MM.1S (cell line): ENCODE results near the gene APOBEC4.

Source experiments
- DNase-seq: peaks from one replicate; pipeline ENCODE4 v3.0.0-alpha.2; 2015
- H2AFZ ChIP-seq: fragments of 300-600 bp; sonication (generic); 2 replicates; pipeline ENCODE4 v1.6.0; 2016; ENCODE audit warnings: antibody characterized with exemption, low read length
- H3F3A ChIP-seq: fragments of 300-600 bp; sonication (generic); 2 replicates; pipeline ENCODE4 v1.6.1; 2016; ENCODE audit warnings: mild to moderate bottlenecking, antibody characterized with exemption, low read length, moderate library complexity, mixed read lengths; ENCODE audit not compliant: insufficient read depth
- H3K27ac ChIP-seq: fragments of 300-600 bp; sonication (generic); 2 replicates; pipeline ENCODE4 v1.5.1; 2016; ENCODE audit warnings: mild to moderate bottlenecking, low read length
- H3K27me3 ChIP-seq: fragments of 300-600 bp; sonication (generic); replicated peaks from 2 replicates; pipeline ENCODE4 v1.6.0; 2016; ENCODE audit warnings: low read length; ENCODE audit not compliant: insufficient read depth
- H3K36me3 ChIP-seq: fragments of 300-600 bp; sonication (generic); replicated peaks from 2 replicates; pipeline ENCODE4 v1.6.1; 2016; ENCODE audit warnings: mild to moderate bottlenecking, low read length, mixed read lengths; ENCODE audit not compliant: insufficient read depth
- H3K4me1 ChIP-seq: fragments of 300-600 bp; sonication (generic); 2 replicates; pipeline ENCODE4 v1.6.1; 2016; ENCODE audit warnings: low read length, mixed read lengths
- H3K4me2 ChIP-seq: fragments of 300-600 bp; sonication (generic); 2 replicates; pipeline ENCODE4 v1.6.0; 2016; ENCODE audit warnings: low read depth, low read length
- H3K4me3 ChIP-seq: fragments of 300-600 bp; sonication (generic); 2 replicates; pipeline ENCODE4 v1.5.1; 2016; ENCODE audit warnings: low read length, mixed read lengths
- H3K79me2 ChIP-seq: fragments of 300-600 bp; sonication (generic); 2 replicates; pipeline ENCODE4 v1.6.1; 2016; ENCODE audit warnings: mixed run types, low read length, mixed read lengths
- H3K9ac ChIP-seq: fragments of 300-600 bp; sonication (generic); 2 replicates; pipeline ENCODE4 v1.6.1; 2016; ENCODE audit warnings: low read length, mixed read lengths
- H3K9me2 ChIP-seq: fragments of 300-600 bp; sonication (generic); replicated peaks from 2 replicates; pipeline ENCODE4 v1.6.1; 2016; ENCODE audit warnings: mild to moderate bottlenecking, low read length, mixed read lengths; ENCODE audit not compliant: insufficient read depth
- H3K9me3 ChIP-seq: fragments of 300-600 bp; sonication (generic); replicated peaks from 2 replicates; pipeline ENCODE4 v1.6.1; 2016; ENCODE audit warnings: mild to moderate bottlenecking, low read length, mixed read lengths; ENCODE audit not compliant: insufficient read depth
- H4K20me1 ChIP-seq: fragments of 300-600 bp; sonication (generic); 2 replicates; pipeline ENCODE4 v1.6.1; 2016; ENCODE audit warnings: mild to moderate bottlenecking, low read length, moderate library complexity, mixed read lengths; ENCODE audit not compliant: insufficient read depth
- EZH2 ChIP-seq: fragments of 300-600 bp; sonication (generic); optimal IDR thresholded peaks from 2 replicates; pipeline ENCODE3; 2017; ENCODE audit warnings: low read depth, mild to moderate bottlenecking, antibody characterized with exemption, low read length, mixed read lengths
- EZH2phosphoT487 ChIP-seq: fragments of 300-600 bp; sonication (generic); IDR thresholded peaks from 2 replicates; pipeline ENCODE4 v1.6.1; 2018; ENCODE audit warnings: antibody characterized with exemption, low read length
- TF ChIP-seq, protein P1 (sequence below): fragments of 300-600 bp; sonication (generic); IDR thresholded peaks from 2 replicates; pipeline ENCODE4 v1.5.1; 2016; ENCODE audit warnings: antibody characterized with exemption, low read length, mixed read lengths

The APOBEC4 gene

GRCh38 chr1:183694755-183695154 is 41.6 kb upstream of the APOBEC4 start:
- peaks cover 18% of the 10 kb centered on the region for H3K4me1 ChIP-seq

GRCh38 chr1:183694066-183694465 is 41.0 kb upstream of the APOBEC4 start:
- Histone ChIP-seq H4K20me1 (no peaks in the 10 kb centered on the region), H3K36me3 (no peaks in the 10 kb centered on the region), H3K79me2 (no peaks in the 10 kb centered on the region), H3K27me3 (no peaks in the 10 kb centered on the region), H2AFZ (peak overlapping the region; percentile 63), H3K4me3 (no peak overlapping the region), H3K4me1 (peaks cover 22% of the 10 kb centered on the region), H3F3A (no peaks in the 10 kb centered on the region), H3K4me2 (no peak overlapping the region), H3K9me2 (no peaks in the 10 kb centered on the region), H3K27ac (no peak overlapping the region; the same call in 1 of the 2 replicates), H3K9me3 (no peaks in the 10 kb centered on the region), H3K9ac (no peak overlapping the region)
- no peak for DNase-seq
- TF ChIP-seq EZH2phosphoT487 (no peak), EZH2 (no peak)
- TF ChIP-seq, protein P1, sequence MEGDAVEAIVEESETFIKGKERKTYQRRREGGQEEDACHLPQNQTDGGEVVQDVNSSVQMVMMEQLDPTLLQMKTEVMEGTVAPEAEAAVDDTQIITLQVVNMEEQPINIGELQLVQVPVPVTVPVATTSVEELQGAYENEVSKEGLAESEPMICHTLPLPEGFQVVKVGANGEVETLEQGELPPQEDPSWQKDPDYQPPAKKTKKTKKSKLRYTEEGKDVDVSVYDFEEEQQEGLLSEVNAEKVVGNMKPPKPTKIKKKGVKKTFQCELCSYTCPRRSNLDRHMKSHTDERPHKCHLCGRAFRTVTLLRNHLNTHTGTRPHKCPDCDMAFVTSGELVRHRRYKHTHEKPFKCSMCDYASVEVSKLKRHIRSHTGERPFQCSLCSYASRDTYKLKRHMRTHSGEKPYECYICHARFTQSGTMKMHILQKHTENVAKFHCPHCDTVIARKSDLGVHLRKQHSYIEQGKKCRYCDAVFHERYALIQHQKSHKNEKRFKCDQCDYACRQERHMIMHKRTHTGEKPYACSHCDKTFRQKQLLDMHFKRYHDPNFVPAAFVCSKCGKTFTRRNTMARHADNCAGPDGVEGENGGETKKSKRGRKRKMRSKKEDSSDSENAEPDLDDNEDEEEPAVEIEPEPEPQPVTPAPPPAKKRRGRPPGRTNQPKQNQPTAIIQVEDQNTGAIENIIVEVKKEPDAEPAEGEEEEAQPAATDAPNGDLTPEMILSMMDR: no peak

More at GRCh38 chr1:183694755-183695154, 41.6 kb upstream of the APOBEC4 start:
- Histone ChIP-seq H2AFZ (no peak overlapping the region), H3F3A (no peaks in the 10 kb centered on the region), H3K36me3 (no peaks in the 10 kb centered on the region), H3K27ac (no peak overlapping the region), H3K9me3 (no peaks in the 10 kb centered on the region), H4K20me1 (no peaks in the 10 kb centered on the region), H3K9me2 (no peaks in the 10 kb centered on the region), H3K27me3 (no peaks in the 10 kb centered on the region), H3K4me2 (no peak overlapping the region), H3K79me2 (no peaks in the 10 kb centered on the region), H3K9ac (no peak overlapping the region), H3K4me3 (no peak overlapping the region)
- TF ChIP-seq, protein P1: no peak
- no peak for TF ChIP-seq EZH2phosphoT487
- no peak for TF ChIP-seq EZH2
- no peak for DNase-seq

GRCh38 chr1:183693521-183693920 is 40.4 kb upstream of the APOBEC4 start:
- H3K4me3 ChIP-seq: peak overlapping the region; percentile 3; the same call in 1 of the 2 replicates
- no peaks in the 10 kb centered on the region for H3F3A ChIP-seq
- H3K4me2 ChIP-seq: peak overlapping the region; percentile 28
- peaks cover 22% of the 10 kb centered on the region for H3K4me1 ChIP-seq
- no peaks in the 10 kb centered on the region for H3K9me3 ChIP-seq
- no peaks in the 10 kb centered on the region for H3K27me3 ChIP-seq
- H4K20me1 ChIP-seq: no peaks in the 10 kb centered on the region
- H3K36me3 ChIP-seq: no peaks in the 10 kb centered on the region
- H3K9ac ChIP-seq: no peak overlapping the region
- peak overlapping the region; percentile 63 for H2AFZ ChIP-seq
- no peaks in the 10 kb centered on the region for H3K79me2 ChIP-seq
- peak overlapping the region; percentile 11; the same call in 1 of the 2 replicates for H3K27ac ChIP-seq
- peak; percentile 68 for DNase-seq
- no peaks in the 10 kb centered on the region for H3K9me2 ChIP-seq
- no peak for TF ChIP-seq EZH2phosphoT487
- no peak for TF ChIP-seq EZH2
- TF ChIP-seq, protein P1: no peak
